NCI-H526 treated with DMSO at 0.1 percent for 48 hours (cell line): ENCODE measurements around the gene CCDC85A.
"Not testable (repeated sequence)": the region's sequence is repeated elsewhere in the genome, so short reads cannot be mapped to it uniquely, and the experiment has no call there.

Experiments used
- DNase-seq: peaks from one replicate; lab custom pipeline; 2025; lab: John Stamatoyannopoulos, UW

CCDC85A gene

DNA sequence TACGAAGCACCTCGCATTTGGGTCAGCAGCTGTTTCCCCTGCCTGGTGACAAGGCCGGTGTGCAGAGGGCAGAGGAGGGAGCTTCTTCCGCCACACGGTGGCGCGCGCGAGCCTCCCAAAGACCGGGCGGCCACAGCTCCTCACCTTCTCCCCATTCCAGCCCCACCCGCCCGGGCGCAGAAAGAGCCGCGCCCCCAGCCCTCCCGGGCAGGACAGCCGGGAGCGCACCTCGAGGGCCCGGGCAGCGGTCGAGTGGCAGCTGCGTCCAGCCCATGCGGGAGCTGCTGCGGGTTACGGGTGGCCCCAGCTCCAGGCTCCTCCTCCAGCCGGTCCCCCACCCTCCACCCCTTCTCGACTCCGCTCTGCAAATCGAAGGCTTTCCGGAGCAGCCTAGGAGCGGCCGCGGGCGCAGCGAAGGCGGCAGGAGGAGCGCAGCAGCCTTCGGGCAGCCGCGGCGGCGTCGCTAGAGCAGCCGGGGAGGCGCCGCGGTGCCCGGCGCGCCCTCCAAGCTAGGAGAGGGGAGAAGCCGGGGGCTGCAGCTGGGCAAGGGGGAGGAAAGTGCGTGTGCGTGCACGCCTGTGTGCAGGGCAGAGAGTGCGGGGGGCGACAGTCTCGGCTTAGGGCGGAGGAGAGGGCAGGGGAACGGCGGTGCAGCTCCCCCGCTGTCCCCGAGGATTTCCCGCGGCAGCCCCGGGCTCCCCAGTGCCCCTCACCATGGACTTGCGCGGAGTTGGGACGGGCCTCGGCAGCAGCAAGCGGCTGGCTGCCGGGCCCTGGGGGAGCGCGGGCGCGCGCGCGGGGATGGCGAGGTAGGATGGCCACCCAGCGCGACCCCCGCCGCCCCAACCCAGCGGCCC, at the start of gene CCDC85A:
CCDC85A (plus strand) TSS at position 348 of the 857 bp plus-strand sequence. CDS start 635 bp downstream, outside the sequence.
- peak; percentile 77 for DNase-seq

DNA sequence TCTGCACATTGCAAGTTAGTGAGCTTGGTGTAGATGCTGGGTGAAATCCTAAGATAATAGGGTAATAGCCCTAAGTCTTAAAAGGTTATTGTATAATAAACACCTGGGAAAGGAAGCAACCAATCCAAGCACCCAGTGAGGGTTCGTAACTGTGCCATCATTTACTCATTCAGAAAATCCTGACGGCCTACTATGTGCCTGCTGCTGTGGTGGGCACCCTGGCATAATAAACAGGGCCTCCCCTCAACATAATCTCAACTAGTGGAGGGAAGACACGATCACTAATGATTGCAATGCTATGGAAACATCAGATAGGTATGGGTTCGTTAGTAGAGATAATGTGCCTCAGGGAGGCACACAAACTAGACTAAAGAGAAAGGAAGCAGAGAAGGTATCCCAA, 48.9 kb upstream of the CCDC85A start:
- no peak for DNase-seq

DNA sequence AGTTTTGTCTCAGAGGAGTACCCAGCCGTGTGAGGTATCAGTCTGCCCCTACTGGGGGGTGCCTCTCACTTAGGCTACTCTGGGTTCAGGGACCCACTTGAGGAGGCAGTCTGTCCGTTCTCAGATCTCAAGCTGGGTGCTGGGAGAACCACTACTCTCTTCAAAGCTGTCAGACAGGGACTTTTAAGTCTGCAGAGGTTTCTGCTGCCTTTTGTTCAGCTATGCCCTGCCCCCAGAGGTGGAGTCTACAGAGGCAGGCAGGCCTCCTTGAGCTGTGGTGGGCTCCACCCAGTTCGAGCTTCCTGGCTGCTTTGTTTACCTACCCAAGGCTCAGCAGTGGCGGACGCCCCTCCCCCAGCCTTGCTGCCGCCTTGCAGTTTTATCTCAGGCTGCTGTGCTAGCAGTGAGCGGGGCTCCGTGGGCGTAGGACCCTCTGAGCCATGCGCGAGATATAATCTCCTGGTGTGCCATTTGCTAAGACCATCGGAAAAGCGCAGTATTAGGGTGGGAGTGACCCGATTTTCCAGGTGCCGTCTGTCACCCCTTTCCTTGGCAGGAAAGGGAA, 41.2 kb upstream of the CCDC85A start:
- DNase-seq: not testable (repeated sequence)

DNA sequence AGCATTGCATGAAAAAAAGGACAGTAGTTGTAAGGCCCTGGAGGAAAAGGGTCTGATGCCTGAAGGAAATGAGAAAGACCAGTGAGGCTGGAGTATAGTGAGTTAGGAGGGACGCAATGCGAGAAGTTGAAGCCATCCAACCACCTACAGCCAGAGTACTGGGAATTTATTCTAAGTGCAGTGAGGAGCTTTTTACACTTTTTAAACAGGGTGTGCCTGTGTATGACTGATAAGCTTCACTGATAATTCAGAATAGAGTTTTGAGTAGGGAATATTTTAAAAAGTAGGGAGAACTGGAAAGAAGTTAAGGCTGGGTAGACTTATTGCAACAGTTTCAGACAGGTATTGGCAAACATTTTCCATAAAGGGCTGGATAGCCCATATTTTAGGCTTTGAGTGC, 35.9 kb upstream of the CCDC85A start:
- DNase-seq: no peak

DNA sequence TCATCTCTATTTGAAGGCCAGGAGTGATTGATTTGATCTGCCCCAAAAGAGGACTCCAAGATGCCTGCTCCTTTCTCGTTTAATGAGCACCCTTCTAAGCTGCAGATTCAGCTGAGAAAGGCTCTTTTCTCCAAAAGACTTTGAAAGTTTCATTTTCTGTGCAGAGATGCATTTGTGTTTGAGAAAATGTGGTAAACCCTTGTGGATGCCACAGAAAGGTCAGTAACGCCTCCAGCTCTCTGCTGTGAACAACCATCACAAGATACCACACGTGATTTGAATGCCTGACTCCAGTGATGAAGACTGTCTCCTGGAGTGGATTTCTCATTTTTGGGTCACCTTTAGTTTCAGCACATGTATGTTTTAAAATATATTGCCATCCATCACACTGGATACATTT, 35.0 kb upstream of the CCDC85A start:
- DNase-seq: no peak

DNA sequence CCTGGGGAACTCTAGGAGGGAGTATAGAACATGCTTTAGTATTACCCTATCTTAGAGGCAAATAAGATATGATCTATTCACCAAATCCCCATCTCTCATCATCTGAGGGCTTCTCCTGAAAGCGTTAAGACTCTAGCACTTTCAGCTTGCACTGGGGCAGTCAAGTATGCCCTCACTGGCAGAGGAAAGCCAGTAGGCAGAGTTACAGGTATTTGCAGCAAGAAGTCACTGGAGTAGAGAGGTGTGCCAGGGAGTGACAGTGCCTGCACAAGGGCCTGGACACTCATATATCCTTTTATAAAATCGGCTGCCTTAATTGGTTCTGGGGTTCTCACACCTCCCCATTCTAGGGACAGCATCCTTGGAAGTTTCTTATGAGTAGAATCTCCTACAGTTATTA, 31.9 kb upstream of the CCDC85A start:
- DNase-seq: no peak

DNA sequence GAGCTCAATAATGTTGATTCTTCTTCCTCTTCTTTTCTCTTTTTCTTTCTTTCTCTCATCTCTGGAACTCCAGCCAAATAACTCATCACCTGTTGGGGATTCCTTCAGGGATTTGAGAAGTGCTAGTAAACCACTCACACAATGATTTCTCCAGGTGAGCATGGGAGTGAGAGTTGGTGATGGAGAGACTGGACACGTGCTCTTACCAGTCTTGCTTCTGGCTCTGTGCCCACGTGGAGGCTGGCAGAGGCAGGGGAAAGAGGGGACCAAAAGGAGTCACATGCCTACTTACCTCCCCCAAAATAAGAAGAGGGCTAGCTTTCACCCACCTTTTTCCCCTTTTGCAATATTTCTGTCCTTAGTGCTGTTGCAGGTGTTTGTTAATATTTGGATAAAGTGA, 28.6 kb upstream of the CCDC85A start:
- DNase-seq: no peak

DNA sequence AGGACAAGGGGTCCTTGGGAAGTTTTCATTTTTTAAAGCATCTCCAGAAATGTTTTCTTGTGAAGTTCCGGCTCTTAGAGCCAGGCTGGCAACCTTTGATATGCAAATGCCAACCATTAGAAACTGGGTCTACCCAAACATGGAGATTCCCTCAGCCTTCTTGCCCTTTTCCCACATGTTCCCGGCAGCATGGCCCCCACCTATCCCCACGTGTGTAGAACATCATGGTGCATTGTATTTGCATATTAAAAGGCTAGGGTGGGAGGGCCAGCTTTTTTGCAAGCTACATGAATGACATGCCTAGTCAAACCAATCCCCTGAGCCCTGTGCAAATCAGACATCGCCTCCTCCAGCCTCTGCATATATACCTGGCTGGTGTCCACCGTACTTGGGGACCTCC, 23.9 kb upstream of the CCDC85A start:
- DNase-seq: not testable (repeated sequence)

DNA sequence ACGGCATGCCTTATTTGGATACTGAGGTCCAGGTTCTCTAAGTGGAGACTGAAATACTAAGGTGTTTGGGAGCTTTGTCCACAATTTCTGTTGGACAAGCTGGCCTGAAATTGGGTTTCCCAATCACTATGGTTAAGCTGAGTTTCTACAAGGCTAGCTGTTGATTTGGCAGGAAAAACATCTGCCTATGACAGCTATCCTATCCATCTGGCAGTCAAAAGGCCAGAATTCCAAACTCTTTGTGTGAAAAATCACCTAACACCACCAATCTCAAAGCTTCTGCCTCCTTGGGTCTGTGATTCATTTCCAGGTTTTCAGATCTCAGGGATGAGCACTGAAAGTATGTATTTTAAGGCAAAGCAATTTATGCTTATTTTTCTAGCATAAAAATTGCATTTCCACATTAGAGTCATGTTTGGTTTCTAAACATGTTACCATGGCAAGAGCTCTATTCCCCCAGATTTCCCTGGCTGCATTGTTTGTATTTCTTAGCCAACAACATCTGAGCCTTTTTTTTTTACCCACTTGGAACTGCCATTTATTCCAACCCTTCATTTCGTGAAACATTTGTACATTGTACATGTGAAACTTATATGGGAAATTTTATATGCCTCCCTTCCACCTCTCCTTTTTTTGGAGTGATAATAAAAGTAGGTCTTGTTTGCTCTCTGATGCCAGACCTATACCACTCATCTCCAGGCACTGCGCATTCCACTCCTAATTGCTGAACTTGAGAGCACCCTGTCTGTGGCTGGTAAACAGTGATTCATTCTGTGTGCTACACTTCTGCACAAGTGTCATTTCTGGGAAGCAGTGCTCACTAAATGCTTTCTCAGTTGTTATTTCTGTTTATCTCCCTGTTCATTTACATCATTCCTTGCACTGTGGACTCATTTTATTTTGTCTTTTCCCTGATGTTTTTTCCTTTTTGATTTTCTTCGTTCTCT, 15.9 kb upstream of the CCDC85A start:
- no peak for DNase-seq

DNA sequence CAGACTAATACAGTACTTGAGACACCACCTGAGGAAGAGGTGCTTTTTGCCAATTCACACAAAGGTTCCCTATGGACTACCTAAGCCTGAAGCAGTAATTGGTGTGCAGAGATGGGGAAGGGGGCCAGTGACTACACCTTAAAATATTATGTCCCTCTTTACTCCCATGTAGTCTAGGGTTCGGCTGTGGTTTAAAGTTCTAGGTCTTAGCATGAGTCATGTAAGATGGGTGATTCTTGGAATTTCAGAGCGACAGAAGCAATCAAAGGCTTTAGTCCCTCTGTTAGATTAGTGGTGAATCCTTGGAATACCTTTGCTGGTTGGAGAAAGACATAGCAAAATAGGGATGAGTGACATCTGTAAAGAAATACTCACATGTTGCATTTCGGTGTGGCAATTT, 14.3 kb upstream of the CCDC85A start:
- no peak for DNase-seq

DNA sequence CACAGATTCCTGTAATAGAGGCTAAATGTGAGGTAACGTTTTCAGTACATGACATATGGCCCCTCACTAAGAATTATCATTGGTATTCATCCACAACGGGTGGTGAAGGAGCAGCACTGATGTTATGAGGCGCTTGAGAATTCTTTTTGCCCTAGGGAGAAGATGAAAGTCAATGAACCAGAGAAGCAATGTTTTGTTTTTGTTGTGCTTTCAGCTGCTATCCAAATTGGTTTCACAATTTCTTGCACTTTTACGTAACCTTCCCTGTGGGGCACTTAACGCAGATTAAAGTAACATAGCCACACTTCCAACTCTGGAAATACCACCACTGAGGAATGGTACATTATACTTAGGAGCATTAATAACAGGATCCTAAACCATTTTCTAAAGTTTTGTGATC, 13.3 kb upstream of the CCDC85A start:
- DNase-seq: no peak

DNA sequence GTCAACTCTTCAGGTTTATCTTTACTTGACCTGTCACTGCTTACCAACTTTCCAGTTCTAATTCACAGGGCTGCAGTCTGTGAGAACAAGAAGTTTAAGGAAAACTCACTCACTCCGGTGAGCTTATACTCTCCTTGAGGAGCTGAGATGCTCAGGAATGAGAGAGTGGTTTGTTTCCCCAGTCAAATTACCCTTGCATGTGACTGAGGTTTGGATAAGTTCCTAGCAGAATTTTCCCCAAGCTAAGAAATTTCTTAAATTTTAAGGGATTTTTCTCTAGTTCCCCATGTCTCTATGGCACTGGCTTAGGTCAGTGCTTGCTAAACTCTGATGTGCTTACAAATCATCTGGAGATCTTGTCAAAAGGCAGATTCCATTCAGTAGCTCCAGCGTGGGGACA, 12.8 kb upstream of the CCDC85A start:
- DNase-seq: no peak

DNA sequence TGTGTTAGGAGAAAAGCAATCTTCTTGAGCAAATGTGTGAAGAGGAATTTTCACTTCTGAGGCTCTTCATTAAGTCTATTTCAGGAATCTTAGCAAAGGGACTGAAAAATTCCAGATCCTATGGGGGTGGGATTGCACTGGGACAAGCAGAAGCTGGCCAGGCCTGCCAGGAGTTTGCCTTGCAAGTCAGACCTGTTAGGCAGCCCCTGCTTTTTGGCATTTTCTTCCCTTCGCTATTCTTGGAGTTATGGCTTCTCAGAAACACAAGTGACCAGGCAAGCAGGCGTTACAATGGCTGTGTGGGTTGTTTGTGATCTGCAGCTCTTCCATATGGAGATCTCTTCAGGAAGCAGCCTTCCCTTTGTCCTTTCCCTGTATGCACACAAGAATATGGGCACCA, 8.0 kb upstream of the CCDC85A start:
- DNase-seq: no peak

DNA sequence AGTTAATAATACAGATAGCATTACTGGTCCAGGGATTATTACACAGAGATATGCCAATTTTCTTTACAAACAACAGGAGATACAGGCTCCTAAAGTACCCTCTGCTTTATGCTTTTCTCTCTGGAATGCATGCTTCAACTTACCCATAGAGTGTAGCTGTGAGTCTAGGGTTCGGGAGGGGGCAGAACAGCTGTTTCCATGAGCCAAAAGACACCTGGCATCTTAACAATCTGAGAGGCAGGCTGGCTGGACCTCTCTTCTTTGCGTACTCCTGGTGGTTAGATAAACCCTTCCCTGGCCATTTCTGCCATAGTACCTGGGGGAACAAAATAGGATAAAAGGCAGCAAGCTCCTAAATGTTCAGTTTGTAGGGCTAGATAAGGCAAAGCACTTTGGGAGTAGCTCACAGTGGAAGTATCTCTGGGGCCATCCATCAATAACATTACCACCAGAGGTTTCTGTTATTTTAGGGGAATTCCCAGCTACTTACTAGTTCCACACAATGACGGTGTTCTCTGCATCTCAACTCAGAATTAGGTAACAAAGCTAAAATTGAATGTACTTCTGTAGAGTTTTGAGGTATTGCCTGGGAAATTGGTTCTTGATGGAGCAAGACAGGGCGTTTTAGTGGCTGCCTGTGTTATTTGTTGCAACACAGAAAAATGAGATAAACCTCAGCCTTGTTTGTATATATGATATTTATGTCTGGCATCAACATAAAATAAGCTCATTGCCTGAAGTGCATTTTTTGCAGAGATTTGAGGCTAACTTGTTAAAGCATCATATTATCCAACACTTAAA, 6.2 kb upstream of the CCDC85A start:
- DNase-seq: no peak

DNA sequence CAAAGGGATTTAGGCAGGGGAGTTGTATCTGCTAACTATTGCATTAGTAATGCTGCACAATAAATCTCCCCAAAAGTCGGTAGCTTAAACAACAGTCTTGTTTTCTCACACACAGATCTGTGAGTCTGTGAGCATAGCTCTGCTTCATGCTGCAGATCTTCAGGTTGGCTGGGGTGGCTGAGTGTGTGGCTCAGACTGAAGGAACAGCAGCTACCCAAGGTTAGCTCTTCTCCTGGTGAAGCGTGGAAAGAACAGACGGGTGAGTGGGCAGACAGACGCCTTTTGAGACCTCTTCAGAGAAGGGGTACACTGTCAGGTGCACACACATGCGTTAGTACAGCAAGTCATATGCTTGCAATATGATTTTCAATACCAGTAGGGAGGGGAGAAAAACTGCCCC, 3.9 kb upstream of the CCDC85A start:
- DNase-seq: no peak

DNA sequence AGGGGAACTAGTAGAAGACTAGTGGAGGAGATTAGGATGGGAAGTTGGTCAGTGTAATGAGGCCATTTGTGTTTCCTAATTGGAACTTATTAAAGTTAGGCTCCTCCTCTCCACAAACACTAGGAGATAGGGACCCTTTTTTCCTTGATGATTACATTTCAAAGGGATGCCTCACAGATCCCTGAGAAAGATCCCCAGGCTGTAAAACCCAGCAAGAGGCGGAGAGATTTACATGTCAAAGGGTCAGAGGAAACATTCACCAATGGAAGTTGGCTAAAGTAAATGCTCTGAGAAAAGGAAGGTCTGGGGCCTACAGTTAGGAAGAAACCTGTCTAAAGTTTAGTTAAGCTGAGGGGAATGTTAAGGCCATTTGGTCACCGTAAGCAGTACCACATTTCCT, 1.4 kb upstream of the CCDC85A start:
- no peak for DNase-seq

DNA sequence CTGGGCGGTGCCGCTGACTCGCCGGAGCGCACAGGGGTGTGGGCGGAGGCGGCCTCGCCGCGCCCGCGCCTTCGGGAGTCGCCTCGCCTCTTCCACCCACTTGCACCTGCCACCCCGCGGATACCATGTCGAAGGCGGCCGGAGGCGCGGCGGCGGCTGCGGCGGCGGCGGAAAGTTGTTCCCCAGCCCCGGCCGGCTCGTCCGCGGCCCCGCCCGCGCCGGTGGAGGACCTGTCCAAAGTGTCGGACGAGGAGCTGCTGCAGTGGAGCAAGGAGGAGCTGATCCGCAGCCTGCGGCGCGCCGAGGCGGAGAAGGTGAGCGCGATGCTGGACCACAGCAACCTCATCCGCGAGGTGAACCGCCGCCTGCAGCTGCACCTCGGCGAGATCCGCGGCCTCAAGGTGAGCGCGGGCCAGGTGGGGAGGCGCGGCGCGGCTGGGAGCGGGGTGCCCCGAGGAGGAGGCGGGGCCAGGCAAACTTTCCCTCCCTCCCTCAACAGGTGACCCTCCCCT, 766 bp downstream of the CCDC85A start:
- DNase-seq: peak; percentile 44

DNA sequence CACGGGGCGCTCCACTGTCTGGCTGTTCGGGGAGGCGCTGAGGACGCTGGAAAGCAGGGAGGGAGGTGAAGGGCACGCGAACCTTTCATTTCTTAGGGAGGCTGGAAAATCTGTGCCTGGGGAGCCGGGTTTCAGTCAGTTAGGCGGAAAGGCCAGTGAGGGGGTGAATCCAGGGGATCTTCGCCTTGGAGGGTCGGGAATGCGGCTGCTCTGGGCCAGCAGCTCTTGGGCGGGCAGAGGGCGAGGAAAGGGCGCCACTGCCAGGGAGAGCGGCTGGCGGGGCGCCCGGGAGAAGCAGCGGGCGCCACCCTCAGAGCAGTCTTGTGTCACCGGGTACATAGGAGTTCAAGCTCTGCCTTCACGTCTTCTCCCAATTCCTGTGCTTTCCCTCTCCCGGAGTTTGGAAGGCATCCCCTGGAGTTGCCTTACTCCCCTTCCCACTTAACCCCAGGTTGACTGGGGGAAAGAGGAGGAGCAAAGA, 1.4 kb downstream of the CCDC85A start:
- no peak for DNase-seq

DNA sequence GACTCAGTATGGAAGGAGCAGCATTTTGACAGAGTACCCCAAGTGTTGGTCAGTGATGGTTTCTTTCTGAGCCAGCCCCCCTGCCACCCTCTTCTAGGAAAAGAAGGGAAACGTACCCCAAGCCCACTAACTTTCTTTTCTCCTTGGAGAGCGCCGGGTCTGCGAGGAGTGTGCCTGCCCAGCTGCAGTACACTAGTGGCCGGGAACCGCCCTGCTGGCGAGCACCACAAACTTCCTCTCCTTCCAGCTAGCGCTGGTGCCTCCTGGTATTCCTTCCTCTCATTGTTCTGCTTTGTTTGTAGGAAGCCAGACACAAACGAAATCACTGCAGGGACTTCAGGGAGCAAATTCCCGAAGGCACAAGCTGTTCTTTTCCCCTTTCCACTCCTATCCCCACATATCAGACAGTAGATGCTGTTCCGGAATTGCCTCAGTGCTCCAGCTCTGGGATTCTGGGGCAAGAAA, 1.8 kb downstream of the CCDC85A start:
- DNase-seq: no peak

DNA sequence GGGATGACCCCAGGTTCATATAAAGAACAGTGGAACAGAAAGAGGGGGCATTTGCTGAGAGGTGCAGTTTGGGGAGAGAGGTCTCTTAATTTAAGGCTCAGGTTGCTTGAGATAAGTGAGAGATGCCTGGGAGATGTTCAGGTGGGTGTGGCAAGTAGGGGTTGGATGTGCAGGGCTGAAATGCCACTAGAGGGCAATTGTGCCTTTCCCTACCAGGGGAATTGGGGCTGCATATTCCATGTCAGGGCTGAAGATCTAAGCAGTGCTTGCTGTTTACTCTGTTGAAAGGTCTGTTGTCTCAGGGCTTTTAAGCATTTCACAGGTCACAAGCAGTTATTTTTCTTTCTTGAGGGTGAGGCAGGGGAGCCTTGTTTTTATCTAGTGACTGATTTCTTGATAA, 7.8 kb downstream of the CCDC85A start:
- DNase-seq: no peak

DNA sequence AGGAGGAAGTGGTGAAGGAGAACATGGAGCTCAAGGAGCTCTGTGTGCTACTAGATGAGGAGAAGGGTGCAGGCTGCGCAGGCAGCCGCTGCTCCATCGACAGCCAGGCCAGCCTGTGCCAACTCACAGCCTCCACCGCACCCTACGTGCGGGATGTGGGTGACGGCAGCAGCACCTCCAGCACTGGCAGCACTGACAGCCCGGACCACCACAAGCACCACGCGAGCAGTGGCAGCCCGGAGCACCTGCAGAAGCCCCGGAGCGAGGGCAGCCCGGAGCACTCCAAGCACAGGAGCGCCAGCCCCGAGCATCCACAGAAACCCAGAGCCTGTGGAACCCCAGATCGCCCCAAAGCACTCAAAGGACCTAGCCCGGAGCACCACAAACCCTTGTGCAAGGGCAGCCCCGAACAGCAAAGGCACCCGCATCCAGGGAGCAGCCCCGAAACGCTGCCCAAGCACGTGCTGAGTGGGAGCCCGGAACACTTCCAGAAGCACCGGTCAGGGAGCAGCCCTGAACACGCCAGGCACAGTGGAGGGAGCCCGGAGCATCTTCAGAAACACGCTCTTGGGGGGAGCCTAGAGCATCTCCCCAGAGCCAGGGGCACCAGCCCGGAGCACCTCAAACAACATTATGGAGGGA, 9.0 kb downstream of the CCDC85A start:
- DNase-seq: no peak
